Testis (tissue), 2 donors: ENCODE measurements around the gene CDPF1.

Source experiments
- POLR2A ChIP-seq: fragments of 450-650 bp; IDR thresholded peaks from one replicate; pipeline ENCODE4 v1.6.1; 2017; ENCODE audit warnings: antibody characterized with exemption, mild to moderate bottlenecking, moderate library complexity
- TF ChIP-seq, protein P1 (sequence below), 3 experiments: fragments of 450-650 bp in 2 of 3; fragments of 200-600 bp in 1 of 3; sonication (generic) in 1 of 3; IDR thresholded peaks; one replicate each; pipeline ENCODE4 v1.5.1; 2016 to 2019; ENCODE audit warnings: antibody characterized with exemption in 3 of 3, mild to moderate bottlenecking in 2 of 3, moderate library complexity in 1 of 3

DNA sequence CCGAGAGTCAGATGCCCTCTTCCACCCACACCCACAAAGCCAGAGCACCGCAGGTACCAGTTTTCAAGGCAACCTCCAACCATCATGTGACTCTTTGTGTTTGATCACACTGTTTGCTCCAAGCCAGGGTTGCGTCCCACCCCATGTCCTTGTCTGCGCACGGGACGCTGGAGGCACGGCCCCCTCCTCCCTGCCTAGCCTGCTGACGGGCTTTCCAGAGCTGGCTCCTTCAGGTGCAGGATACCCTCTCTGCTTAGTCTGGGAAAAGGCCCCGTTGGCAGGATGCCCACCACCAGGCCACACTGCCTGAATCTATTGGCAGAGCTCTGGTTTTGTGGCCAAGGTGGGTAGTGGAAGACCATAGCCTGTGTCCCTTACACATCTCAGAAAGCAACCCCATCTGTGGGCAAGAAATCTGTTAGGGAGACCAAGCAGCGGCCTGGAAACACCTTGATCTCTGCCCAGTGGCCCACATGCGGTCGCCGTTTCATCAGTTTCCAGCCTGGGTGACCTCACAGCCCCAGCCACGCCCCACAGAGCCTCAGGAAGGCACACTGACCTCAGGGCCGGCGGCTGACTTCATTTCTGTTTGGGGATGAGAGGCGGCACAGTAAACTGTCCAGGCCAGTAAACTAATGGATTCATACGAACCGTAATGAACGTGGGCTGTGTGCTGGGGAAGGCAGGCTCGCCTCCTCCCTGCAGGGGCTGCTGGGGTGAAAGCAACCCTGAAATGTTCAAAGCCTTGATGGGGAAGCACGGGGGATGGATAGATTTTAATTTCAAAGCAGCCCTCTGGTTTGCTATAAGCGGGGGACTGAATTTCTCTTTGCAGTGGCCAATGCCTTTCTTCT lies 25.8 kb downstream of the CDPF1 start:
- TF ChIP-seq, protein P1, sequence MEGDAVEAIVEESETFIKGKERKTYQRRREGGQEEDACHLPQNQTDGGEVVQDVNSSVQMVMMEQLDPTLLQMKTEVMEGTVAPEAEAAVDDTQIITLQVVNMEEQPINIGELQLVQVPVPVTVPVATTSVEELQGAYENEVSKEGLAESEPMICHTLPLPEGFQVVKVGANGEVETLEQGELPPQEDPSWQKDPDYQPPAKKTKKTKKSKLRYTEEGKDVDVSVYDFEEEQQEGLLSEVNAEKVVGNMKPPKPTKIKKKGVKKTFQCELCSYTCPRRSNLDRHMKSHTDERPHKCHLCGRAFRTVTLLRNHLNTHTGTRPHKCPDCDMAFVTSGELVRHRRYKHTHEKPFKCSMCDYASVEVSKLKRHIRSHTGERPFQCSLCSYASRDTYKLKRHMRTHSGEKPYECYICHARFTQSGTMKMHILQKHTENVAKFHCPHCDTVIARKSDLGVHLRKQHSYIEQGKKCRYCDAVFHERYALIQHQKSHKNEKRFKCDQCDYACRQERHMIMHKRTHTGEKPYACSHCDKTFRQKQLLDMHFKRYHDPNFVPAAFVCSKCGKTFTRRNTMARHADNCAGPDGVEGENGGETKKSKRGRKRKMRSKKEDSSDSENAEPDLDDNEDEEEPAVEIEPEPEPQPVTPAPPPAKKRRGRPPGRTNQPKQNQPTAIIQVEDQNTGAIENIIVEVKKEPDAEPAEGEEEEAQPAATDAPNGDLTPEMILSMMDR (IDR thresholded peaks at IDR 0.05): no peak
- TF ChIP-seq POLR2A: no peak
